Heart left ventricle (tissue), 16 donors: ENCODE measurements around the gene SNAPC5. TPM values are rescaled to one million over a fixed set of nuclear protein-coding genes. Genes with fewer than 3 reads are reported as not detected.

Experiments
- ATAC-seq, 4 donors: fragments of 200-7000 bp; cut with Tn5 transposase; one replicate each; pipeline ENCODE4 v1.9.1; 2020 to 2022; ENCODE audit warnings: moderate library complexity in 4 of 4, mild to moderate bottlenecking in 3 of 4, moderate number of reproducible peaks in 1 of 4
- DNase-seq, 5 donors: peaks; one replicate each; pipeline ENCODE4 v3.0.0-alpha.2; 2020
- H3K27ac ChIP-seq, 12 donors: fragments of 200-600 bp; sonication (generic) in 4 of 12; one replicate each; pipeline versions ENCODE4 v1.5.0 to v1.8.0; 2016 to 2022; ENCODE audit warnings: mild to moderate bottlenecking in 2 of 12
- H3K27me3 ChIP-seq, 9 donors: fragments of 200-600 bp; sonication (generic) in 2 of 9; one replicate each; pipeline versions ENCODE4 v1.5.1 to v1.8.0; 2016 to 2022; ENCODE audit warnings: mild to moderate bottlenecking in 3 of 9
- H3K36me3 ChIP-seq, 9 donors: fragments of 200-600 bp; sonication (generic) in 2 of 9; one replicate each; pipeline versions ENCODE4 v1.5.0 to v1.8.0; 2018 to 2022; ENCODE audit warnings: mild to moderate bottlenecking in 2 of 9
- H3K4me1 ChIP-seq, 12 donors: fragments of 200-600 bp; sonication (generic) in 4 of 12; one replicate each; pipeline versions ENCODE4 v1.5.0 to v1.8.0; 2016 to 2022; ENCODE audit warnings: mild to moderate bottlenecking in 3 of 12
- H3K4me3 ChIP-seq, 12 donors: fragments of 200-600 bp; sonication (generic) in 4 of 12; one replicate each; pipeline versions ENCODE4 v1.5.0 to v1.8.0; 2017 to 2022; ENCODE audit warnings: mild to moderate bottlenecking in 9 of 12, moderate library complexity in 4 of 12
- H3K9me3 ChIP-seq, 12 donors: fragments of 200-600 bp; sonication (generic) in 4 of 12; one replicate each; pipeline versions ENCODE4 v1.5.0 to v1.8.0; 2016 to 2022; ENCODE audit warnings: mild to moderate bottlenecking in 1 of 12
- POLR2A ChIP-seq, 2 donors: fragments of 450-650 bp; IDR thresholded peaks; one replicate each; pipeline ENCODE4 v1.6.1; 2017; ENCODE audit warnings: antibody characterized with exemption in 2 of 2, mild to moderate bottlenecking in 2 of 2, moderate library complexity in 2 of 2
- WGBS, 4 donors: extraction: QIAGEN DNeasy Blood & Tissue Kit in 2 of 4; methylation state at CpG; one replicate each; pipeline versions ENCODE4 v1.1.5 to v1.1.7; 2013 to 2018; 5-methylcytosine and 5-hydroxymethylcytosine counted together
- intact Hi-C, 10 donors: fragments of 100-400 bp; cut with DNase I; formaldehyde crosslinking; loops; one replicate each; pipeline versions ENCODE4 v1.11.1 to v1.14.2; 2022
- polyA plus RNA-seq, 2 donors: library from polyadenylated mRNA; stranded (reverse); fragments of 200-250 nt; gene quantifications; one replicate each; pipeline ENCODE4 v1.2.3, GENCODE V29; 2013
- total RNA-seq, 9 donors: library from RNA; depleted of rRNA in 2 of 9; stranded (reverse); fragments of >200 nt in 2 of 9; fragmentation: NEBNext Ultra II Directional in 3 of 9; extraction: Animal tissue kit (Norgen Biotek cat#: 25700) in 3 of 9; gene quantifications; one replicate each; pipeline versions ENCODE4 v1.1.0 to v1.2.4, GENCODE V29; 2016 to 2023
- TF ChIP-seq, protein P1 (sequence below), 12 donors: fragments of 200-600 bp; sonication (generic) in 4 of 12; IDR thresholded peaks; one replicate each; pipeline versions ENCODE4 v1.5.0 to v1.8.0; 2018 to 2022; ENCODE audit warnings: antibody characterized with exemption in 12 of 12, mild to moderate bottlenecking in 5 of 12
- donor health status: ischemic (EF 13 %, LVEDD 7.1; RV severe dilation, severe dysfunction).
- donor health status: healthy with polysubstance abuse.
- donor health status: DM: no; HTN: yes; CAD: no.
- donor health status: DM: no; HTN: no; CAD: no.
- donor health status: ischemic (EF 25% LVEDD 6.9; RV normal size, moderate dysfunction).
- donor health status: ischemic (EF 25% LVEDD 5.7; RV mildly dilated, moderate dysfunction).
- donor health status: healthy.
- donor health status: DM: yes; HTN: yes; CAD: no.
- donor health status: ischemic (EF 35%, LVEDD 5.7; RV mildly dilated, moderate dysfunction).
- donor health status: nonischemic (EF 11% LVEDD 7.7; RV severe dilation, severe dysfunction).
- donor health status: DM: yes; HTN: yes; CAD: no.
- donor health status: PGD.
- donor health status: ischemic (EF 29% LVEDD 5.4; RV normal size, mild dysfunction).
- donor health status: nonischemic (EF 23%, LVEDD 6.1; RV moderate dilation, normal function).

Gene SNAPC5
- total and polyA plus RNA-seq, 11 donors, result 25.4 to 59.5 (median 29.6) TPM

- no peaks in the 10 kb centered on the region for H3K9me3 ChIP-seq
- H3K4me3 ChIP-seq, result no peak overlapping the region
- no peak overlapping the region for H3K27ac ChIP-seq
- TF ChIP-seq POLR2A (IDR thresholded peaks at IDR 0.05), result no peak
- TF ChIP-seq, protein P1, sequence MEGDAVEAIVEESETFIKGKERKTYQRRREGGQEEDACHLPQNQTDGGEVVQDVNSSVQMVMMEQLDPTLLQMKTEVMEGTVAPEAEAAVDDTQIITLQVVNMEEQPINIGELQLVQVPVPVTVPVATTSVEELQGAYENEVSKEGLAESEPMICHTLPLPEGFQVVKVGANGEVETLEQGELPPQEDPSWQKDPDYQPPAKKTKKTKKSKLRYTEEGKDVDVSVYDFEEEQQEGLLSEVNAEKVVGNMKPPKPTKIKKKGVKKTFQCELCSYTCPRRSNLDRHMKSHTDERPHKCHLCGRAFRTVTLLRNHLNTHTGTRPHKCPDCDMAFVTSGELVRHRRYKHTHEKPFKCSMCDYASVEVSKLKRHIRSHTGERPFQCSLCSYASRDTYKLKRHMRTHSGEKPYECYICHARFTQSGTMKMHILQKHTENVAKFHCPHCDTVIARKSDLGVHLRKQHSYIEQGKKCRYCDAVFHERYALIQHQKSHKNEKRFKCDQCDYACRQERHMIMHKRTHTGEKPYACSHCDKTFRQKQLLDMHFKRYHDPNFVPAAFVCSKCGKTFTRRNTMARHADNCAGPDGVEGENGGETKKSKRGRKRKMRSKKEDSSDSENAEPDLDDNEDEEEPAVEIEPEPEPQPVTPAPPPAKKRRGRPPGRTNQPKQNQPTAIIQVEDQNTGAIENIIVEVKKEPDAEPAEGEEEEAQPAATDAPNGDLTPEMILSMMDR (IDR thresholded peaks at IDR 0.05), result no peak
- intact Hi-C loops, result no loop called here
- no peaks in the 10 kb centered on the region for H3K27me3 ChIP-seq
- H3K36me3 ChIP-seq, result peaks cover 0 to 73% (median 52%) of the 10 kb centered on the region in 9 donors
- peaks cover 0 to 7% (median 0%) of the 10 kb centered on the region in 12 donors for H3K4me1 ChIP-seq
- no peak for ATAC-seq
- DNase-seq, result no peak
- WGBS, 4 donors, result 96 to 99% (median 97%) methylated on average over 5 of the region's 5 CpGs
Measured at GRCh38 chr15:66484539-66485112, 12.9 kb downstream of the SNAPC5 start.

GRCh38 chr15:66483131-66483566 is 14.4 kb downstream of the SNAPC5 start:
- DNase-seq, result peak in 1 of 5 donors; percentile 52
- intact Hi-C loops, result no loop called here
- WGBS, 4 donors, result 84 to 88% (median 85%) methylated on average over 3 of the region's 3 CpGs
- no peaks in the 10 kb centered on the region for H3K27me3 ChIP-seq
- ATAC-seq, result peak in 2 of 4 donors; percentile 41 to 70
- peak overlapping the region in 1 of 12 donors; percentile 52 for H3K27ac ChIP-seq
- H3K36me3 ChIP-seq, result peaks cover 0 to 58% (median 37%) of the 10 kb centered on the region in 9 donors
- no peaks in the 10 kb centered on the region for H3K9me3 ChIP-seq
- no peak for TF ChIP-seq POLR2A (IDR thresholded peaks at IDR 0.05)
- TF ChIP-seq, protein P1 (IDR thresholded peaks at IDR 0.05), result no peak
- H3K4me3 ChIP-seq, result no peak overlapping the region
- peaks cover 0 to 7% (median 0%) of the 10 kb centered on the region in 12 donors for H3K4me1 ChIP-seq

DNA sequence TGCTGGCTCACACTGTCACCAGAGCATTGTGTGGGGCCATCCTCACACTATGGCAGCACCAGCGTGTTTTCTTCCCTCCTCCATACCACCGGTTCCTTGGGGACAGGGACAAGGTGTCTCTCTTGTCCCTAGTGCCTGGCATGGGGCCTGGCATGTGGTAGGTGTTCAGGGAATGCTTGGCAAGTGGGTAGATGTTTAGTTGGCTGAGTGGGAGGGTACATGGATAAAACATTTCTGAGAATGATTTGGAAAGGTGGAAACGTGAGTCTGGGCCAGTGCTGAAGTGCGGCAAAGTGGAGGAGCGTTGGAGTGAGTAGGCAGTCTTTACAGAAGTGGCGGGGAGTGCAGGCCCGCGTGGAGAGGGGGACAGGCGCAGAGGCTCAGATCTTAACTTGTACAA is 15.0 kb downstream of the SNAPC5 start:
- WGBS, 4 donors, result 69 to 82% (median 73%) methylated on average over 9 of the region's 9 CpGs

GRCh38 chr15:66481107-66481856 is 16.3 kb downstream of the SNAPC5 start:
- Histone ChIP-seq H3K27ac (no peak overlapping the region), H3K4me3 (no peak overlapping the region), H3K4me1 (peaks cover 0 to 7% (median 0%) of the 10 kb centered on the region in 12 donors), H3K9me3 (no peaks in the 10 kb centered on the region), H3K27me3 (no peaks in the 10 kb centered on the region), H3K36me3 (peaks cover 0 to 39% (median 22%) of the 10 kb centered on the region in 9 donors)
- intact Hi-C loops, result no loop called here
- TF ChIP-seq POLR2A (IDR thresholded peaks at IDR 0.05), result no peak
- TF ChIP-seq, protein P1 (IDR thresholded peaks at IDR 0.05), result no peak
- DNase-seq (no peak), ATAC-seq (no peak)
- 81 to 91% (median 84%) methylated on average over 10 of the region's 10 CpGs for WGBS, 4 donors

More for the DNA sequence above, 15.0 kb downstream of the SNAPC5 start:
- peak overlapping the region in 1 of 12 donors; percentile 52 for H3K27ac ChIP-seq
- H3K4me1 ChIP-seq, result peaks cover 0 to 7% (median 0%) of the 10 kb centered on the region in 12 donors
- H3K36me3 ChIP-seq, result peaks cover 0 to 52% (median 31%) of the 10 kb centered on the region in 9 donors
- peak in 3 of 4 donors; percentile 26 to 68 (median 36) for ATAC-seq
- TF ChIP-seq, protein P1 (IDR thresholded peaks at IDR 0.05), result no peak
- no peak overlapping the region for H3K4me3 ChIP-seq
- intact Hi-C loops, result no loop called here
- no peaks in the 10 kb centered on the region for H3K27me3 ChIP-seq
- no peaks in the 10 kb centered on the region for H3K9me3 ChIP-seq
- peak in 1 of 5 donors; percentile 58 for DNase-seq
